SJSA1 (cell line): ENCODE results near the gene CDHR4. TPM values are rescaled to one million over a fixed set of nuclear protein-coding genes. Genes with fewer than 3 reads are reported as not detected.
A peak's percentile ranks its signal among the peaks of the same experiment; 100 is the strongest.

Experiments used
- DNase-seq, 2 experiments: peaks; one replicate each; pipeline ENCODE4 v3.0.0-alpha.2; 2015 to 2020; ENCODE audit warnings: low spot score in 2 of 2, low read depth in 1 of 2
- H3K27ac ChIP-seq: fragments of 250-450 bp; sonication (Bioruptor Pico); 2 replicates; pipeline ENCODE4 v1.5.1; 2020; ENCODE audit warnings: mild to moderate bottlenecking, moderate library complexity
- H3K27me3 ChIP-seq: fragments of 250-450 bp; sonication (Bioruptor Pico); replicated peaks from 2 replicates; pipeline ENCODE4 v1.5.1; 2020; ENCODE audit warnings: mild to moderate bottlenecking, moderate library complexity
- H3K36me3 ChIP-seq: fragments of 250-450 bp; sonication (Bioruptor Pico); 2 replicates; pipeline ENCODE4 v1.5.1; 2020; ENCODE audit warnings: mild to moderate bottlenecking
- H3K4me1 ChIP-seq: fragments of 250-450 bp; sonication (Bioruptor Pico); replicated peaks from 2 replicates; pipeline ENCODE4 v1.6.1; 2021; ENCODE audit warnings: mild to moderate bottlenecking
- H3K4me3 ChIP-seq: fragments of 250-450 bp; sonication (Bioruptor Pico); 2 replicates; pipeline ENCODE4 v1.5.1; 2020; ENCODE audit warnings: mild to moderate bottlenecking
- H3K9me3 ChIP-seq: fragments of 250-450 bp; sonication (Bioruptor Pico); replicated peaks from 2 replicates; pipeline ENCODE4 v1.5.1; 2020; ENCODE audit warnings: mild to moderate bottlenecking
- total RNA-seq: library from RNA; depleted of rRNA; stranded (reverse); fragments of >200 nt; shearing (Covaris generic); gene quantifications from 2 replicates; pipeline ENCODE4 v1.2.3, GENCODE V29; 2014

The CDHR4 gene
- total RNA-seq, 1 experiment from 2014 or later, result not detected

DNA sequence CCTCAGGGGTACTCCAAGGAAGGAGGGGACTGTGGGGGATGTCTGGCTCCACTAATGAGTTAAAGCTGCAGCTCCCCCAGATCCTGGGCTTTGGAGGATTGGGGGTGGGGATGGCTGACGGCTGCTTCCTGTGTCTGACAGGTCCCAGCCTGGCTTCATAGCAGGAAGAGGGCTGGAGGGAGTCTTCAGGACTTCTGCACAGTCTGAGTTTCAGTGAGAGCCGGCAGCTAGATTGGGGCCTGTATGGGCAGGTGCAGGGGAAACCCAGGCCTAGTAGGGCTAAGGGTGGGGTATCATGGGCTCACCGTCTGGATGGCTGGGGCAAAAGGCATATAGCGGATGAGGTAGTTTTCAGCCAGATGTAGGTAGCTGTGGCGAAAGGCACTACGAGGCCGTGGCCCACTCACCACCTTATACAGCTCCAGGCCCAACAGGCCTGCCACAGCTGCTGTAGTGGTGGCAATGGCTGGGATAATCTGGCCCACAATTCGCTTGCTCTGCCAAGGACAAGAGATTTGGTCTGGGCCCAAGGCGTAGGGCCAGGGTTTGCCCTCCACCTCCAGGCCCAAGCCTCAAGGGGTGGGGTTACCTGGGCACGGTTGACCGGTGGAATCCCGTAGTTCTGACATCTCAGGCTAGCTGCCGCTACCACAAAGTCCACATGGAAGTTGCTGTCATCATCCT, 7.9 kb upstream of the CDHR4 start:
- no peak overlapping the region for H3K4me3 ChIP-seq
- no peak for DNase-seq
- H3K36me3 ChIP-seq, result peaks cover 3% of the 10 kb centered on the region; the same call in 1 of the 2 replicates
- H3K27me3 ChIP-seq, result no peaks in the 10 kb centered on the region
- peaks cover 9% of the 10 kb centered on the region for H3K4me1 ChIP-seq
- H3K9me3 ChIP-seq, result no peaks in the 10 kb centered on the region
- no peak overlapping the region for H3K27ac ChIP-seq

DNA sequence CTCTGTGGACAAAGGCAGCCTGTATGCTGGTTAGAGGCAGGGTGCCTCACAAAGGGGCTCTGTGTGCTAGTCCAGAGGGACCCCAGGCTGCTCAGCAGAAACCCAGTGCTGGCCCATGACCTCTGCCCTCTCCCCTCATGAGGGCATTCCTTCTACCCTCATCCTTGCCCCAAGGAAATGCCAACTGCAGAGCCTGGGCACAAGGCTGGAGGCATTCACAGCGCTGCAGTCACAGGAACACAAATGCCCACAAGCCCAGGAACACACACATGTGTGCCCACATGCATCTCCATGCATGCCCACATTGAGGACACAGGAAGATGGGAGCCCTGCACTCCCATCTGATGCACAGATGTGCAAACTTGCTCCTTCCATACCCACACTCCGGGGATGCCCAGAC, 7.2 kb upstream of the CDHR4 start:
- no peak for DNase-seq
- peaks cover 13% of the 10 kb centered on the region for H3K4me1 ChIP-seq

DNA sequence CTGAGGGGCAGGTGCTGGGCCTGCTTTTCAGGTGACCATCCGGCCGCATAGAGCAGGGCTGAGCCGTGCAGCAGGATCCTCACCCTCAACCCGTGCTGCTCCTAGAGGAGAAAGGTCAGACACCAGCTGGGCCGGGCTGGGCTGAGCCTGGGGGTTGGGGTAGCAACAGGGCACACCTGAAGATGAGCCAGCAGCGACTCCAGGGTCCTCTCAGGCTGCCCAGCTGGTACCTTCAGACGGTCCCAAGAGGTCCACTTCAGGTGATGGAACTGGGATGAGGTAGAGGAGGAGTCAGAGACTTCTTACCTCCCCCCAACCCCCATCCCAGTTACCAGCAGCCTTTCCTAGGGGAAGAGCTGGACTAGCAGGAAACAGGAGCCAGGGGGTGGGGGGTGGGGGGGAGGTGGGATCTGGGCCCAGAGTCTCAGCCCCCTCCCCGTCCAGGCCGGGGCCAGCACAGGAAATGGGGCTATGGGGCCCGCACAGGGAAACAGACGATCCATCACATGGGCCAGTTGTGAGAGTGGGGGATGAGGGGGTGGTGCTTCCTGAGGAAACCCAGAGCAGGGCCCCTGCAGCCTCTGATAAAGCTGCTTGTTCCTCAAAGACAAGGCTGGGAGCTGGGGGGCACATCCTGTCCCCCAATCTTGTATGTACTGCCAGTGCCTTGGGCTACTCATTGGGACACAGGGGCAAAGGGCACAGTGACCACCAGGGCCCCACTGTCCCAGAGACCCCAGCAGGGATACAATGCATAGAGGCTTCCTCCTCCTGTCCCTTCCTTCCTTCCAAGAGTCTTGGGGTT, 6.4 kb upstream of the CDHR4 start:
- peaks cover 13% of the 10 kb centered on the region for H3K4me1 ChIP-seq
- H3K27me3 ChIP-seq, result no peaks in the 10 kb centered on the region
- H3K4me3 ChIP-seq, result no peak overlapping the region
- H3K9me3 ChIP-seq, result no peaks in the 10 kb centered on the region
- no peak overlapping the region for H3K27ac ChIP-seq
- no peak for DNase-seq
- peaks cover 3% of the 10 kb centered on the region; the same call in 1 of the 2 replicates for H3K36me3 ChIP-seq

More for the DNA sequence above, 7.2 kb upstream of the CDHR4 start:
- Histone ChIP-seq H3K9me3 (no peaks in the 10 kb centered on the region), H3K27me3 (no peaks in the 10 kb centered on the region), H3K36me3 (peaks cover 3% of the 10 kb centered on the region; the same call in 1 of the 2 replicates), H3K4me3 (no peak overlapping the region), H3K27ac (no peak overlapping the region)

DNA sequence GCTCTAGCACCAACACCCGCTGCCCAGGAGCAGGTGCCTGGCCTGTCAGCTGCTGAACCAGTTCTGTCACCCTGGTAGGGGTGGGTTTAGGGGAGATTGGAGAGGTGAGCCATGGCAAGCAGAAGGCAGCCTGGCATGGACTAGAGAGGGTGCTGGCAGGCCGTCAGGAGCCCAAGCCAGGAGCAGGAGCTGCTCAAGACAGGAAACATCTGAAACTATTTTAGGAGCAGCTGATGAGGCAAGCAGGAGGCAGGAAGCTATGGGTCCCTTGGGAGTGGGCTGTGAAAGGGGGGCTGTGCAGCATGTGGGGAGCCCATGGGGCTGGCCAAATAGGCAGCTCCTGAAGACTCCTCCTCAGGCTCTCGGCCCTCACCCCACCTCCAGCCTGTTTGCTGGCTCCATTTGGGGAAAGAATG, 5.7 kb upstream of the CDHR4 start:
- no peaks in the 10 kb centered on the region for H3K27me3 ChIP-seq
- H3K9me3 ChIP-seq, result no peaks in the 10 kb centered on the region
- H3K4me1 ChIP-seq, result peaks cover 13% of the 10 kb centered on the region
- peaks cover 3% of the 10 kb centered on the region; the same call in 1 of the 2 replicates for H3K36me3 ChIP-seq
- no peak overlapping the region for H3K4me3 ChIP-seq
- H3K27ac ChIP-seq, result no peak overlapping the region
- no peak for DNase-seq

DNA sequence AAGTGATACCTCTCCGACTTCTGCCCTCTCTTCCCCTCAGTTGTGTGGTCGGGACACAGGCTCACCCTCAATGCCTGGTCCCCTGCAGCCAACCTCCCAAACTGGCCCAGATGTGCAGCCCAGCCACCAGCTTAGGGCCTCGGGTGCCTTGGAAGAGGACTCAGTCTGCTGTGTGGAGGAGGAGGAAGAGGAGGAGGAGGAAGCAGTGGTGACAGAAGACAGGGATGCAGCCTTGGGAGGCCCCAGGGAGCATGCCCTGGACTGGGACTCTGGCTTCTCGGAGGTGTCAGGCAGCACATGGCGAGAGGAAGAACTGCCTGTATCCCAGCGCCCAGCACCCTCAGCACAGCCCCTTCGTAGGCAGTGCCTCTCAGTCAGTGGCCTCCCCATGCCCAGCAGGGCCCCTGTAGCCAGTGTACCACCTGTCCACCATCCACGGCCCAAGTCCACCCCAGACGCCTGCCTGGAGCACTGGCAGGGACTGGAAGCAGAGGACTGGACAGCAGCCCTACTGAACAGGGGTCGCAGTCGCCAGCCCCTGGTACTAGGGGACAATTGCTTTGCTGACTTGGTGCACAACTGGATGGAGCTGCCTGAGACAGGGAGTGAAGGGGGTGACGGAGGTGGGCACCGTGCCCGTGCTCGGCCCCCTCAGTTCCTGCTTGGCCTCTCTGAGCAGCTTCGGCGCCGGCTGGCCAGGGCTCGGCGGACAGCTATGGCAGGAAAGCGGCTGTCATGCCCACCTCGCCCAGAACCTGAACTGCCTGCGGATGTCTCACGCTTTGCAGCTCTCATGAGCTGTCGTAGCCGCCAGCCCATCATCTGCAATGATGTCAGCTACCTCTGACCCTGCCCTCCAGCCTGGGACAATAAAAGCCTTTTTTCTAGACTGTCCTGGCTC, 4.7 kb upstream of the CDHR4 start:
- Histone ChIP-seq H3K36me3 (peaks cover 3% of the 10 kb centered on the region; the same call in 1 of the 2 replicates), H3K27me3 (no peaks in the 10 kb centered on the region), H3K4me1 (peaks cover 20% of the 10 kb centered on the region), H3K9me3 (no peaks in the 10 kb centered on the region), H3K4me3 (peak overlapping the region; percentile 80; the same call in 1 of the 2 replicates), H3K27ac (no peak overlapping the region)
- DNase-seq, result no peak

DNA sequence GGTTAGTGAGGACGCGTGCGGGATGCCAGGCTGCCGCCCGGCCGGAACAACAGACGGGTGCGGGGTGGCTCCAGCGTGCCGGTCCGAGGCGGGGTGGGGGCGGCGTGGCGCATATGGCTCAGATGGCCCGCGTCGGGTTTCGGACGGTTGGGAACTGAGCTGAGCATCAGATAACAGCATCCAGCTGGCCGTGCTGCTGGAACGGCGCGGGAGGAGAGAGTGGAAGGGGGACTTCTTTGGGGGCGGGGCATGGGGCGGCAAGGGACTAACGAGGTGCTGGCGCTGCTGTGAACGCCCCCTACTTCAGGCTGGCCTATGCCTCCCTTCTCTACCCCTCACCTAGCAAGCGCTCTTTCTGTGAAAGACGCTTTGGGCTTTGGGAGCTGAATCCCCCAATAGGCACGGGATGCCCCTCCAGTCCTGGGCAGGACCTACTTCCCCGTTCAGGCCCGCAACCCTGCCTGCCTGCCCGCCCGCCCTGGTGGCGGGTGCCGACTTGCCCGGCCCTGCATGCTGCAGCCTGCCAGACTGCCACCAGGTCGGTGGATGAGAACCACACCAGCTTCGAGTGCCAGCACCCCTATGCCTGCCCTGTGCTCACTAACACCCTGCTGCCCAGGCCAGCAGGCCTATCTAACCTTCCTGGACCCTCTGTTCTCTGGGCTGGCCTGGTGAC, 3.9 kb upstream of the CDHR4 start:
- Histone ChIP-seq H3K27me3 (no peaks in the 10 kb centered on the region), H3K27ac (no peak overlapping the region), H3K36me3 (peaks cover 3% of the 10 kb centered on the region; the same call in 1 of the 2 replicates), H3K4me3 (peak overlapping the region; percentile 80), H3K4me1 (peaks cover 21% of the 10 kb centered on the region), H3K9me3 (no peaks in the 10 kb centered on the region)
- DNase-seq, result peak in 1 of 2 experiments; percentile 22

DNA sequence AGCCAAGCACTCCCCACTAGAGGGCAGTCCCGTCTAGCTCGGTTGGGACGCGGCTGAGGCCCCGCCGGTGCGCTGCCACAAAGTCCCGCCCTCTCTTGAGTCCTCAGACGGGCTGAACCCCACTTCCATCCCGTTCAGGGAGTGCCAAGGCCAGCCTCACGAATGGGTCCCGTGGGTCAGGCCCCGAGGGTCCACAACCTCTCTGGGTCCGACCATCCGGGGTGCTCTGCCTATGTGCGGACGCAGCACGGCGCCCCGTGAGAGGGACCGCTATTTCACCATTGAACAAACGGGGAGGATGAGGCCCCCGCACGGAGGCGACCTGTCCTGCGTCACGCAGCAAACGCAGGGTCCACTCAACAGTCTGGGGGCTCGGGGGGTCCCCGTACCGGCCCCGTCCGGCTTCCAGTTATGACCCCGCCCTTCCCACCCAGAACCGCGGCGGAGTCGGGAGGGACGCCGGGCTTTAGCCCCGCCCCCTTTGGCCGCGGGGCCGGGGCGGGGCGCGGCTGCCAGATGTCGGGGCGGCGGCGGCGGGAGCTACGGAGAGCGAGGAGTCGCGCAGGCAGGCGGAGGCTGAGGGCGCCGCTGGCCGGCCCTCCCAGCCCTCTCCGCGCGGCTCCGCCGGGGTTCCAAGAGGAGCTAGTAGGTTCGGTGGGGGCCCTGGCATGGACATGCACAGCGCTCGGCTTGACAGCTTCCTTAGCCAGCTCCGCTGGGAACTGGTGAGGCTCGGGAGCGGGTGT, 3.2 kb upstream of the CDHR4 start, which contains the start of gene INKA1:
TSS of gene INKA1 (plus strand) at position 543 of the 746 bp plus-strand sequence. CDS start at position 675, 132 bp downstream.
- H3K4me3 ChIP-seq, result peak within 1 kb of the TSS; percentile 80
- no peaks in the 10 kb centered on the region for H3K9me3 ChIP-seq
- H3K27ac ChIP-seq, result peak within 1 kb of the TSS; percentile 41; the same call in 1 of the 2 replicates
- peaks cover 3% of the 10 kb centered on the region; the same call in 1 of the 2 replicates for H3K36me3 ChIP-seq
- H3K27me3 ChIP-seq, result no peaks in the 10 kb centered on the region
- peak; percentile 80 to 82 for DNase-seq
- H3K4me1 ChIP-seq, result peaks cover 21% of the 10 kb centered on the region

DNA sequence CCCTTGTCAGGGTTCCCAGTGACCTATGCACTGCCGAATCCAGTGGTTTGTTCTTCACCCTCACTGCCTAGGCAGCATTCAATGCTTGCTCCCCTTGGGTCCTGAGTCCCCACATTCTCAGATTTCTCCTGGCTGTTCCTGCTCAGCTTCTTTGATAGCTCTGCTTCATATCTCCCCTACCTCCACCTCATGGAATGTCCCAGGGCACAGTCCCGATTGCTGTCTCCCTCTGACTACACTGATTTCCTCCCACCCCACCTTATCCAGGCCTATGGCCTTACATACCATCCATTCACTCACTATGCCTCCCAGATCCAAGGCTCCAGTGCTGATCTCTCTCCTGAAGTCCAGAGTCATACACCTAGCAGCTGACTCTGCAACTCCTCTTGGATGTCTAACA, 1.5 kb upstream of the CDHR4 start:
- no peaks in the 10 kb centered on the region for H3K9me3 ChIP-seq
- H3K4me1 ChIP-seq, result peaks cover 21% of the 10 kb centered on the region
- H3K27me3 ChIP-seq, result no peaks in the 10 kb centered on the region
- H3K4me3 ChIP-seq, result no peak overlapping the region
- H3K27ac ChIP-seq, result no peak overlapping the region
- peaks cover 3% of the 10 kb centered on the region; the same call in 1 of the 2 replicates for H3K36me3 ChIP-seq
- DNase-seq, result no peak

DNA sequence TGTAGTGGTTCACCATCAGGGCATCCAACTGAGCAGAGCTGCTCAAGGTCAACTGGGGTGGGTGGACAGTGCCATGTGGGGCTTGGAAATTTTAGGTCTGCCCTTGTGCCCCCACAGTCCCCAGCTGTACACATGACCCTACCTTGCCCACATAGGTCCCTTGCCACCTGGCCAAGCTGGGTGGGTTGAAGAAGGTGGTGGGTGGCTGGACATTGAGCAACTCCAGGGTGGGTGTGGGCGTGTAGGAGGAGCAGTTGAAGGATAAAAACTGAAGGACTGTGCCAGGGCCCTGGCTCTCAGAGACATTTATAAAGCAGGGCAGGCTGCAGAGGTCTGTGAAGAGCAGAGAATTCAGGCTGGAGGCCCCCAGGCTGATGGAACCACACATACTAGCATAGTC, 568 bp downstream of the CDHR4 start:
- peaks cover 20% of the 10 kb centered on the region for H3K4me1 ChIP-seq
- H3K27me3 ChIP-seq, result no peaks in the 10 kb centered on the region
- no peaks in the 10 kb centered on the region for H3K9me3 ChIP-seq
- no peak for DNase-seq
- no peak overlapping the region for H3K27ac ChIP-seq
- peaks cover 3% of the 10 kb centered on the region; the same call in 1 of the 2 replicates for H3K36me3 ChIP-seq
- H3K4me3 ChIP-seq, result no peak overlapping the region

DNA sequence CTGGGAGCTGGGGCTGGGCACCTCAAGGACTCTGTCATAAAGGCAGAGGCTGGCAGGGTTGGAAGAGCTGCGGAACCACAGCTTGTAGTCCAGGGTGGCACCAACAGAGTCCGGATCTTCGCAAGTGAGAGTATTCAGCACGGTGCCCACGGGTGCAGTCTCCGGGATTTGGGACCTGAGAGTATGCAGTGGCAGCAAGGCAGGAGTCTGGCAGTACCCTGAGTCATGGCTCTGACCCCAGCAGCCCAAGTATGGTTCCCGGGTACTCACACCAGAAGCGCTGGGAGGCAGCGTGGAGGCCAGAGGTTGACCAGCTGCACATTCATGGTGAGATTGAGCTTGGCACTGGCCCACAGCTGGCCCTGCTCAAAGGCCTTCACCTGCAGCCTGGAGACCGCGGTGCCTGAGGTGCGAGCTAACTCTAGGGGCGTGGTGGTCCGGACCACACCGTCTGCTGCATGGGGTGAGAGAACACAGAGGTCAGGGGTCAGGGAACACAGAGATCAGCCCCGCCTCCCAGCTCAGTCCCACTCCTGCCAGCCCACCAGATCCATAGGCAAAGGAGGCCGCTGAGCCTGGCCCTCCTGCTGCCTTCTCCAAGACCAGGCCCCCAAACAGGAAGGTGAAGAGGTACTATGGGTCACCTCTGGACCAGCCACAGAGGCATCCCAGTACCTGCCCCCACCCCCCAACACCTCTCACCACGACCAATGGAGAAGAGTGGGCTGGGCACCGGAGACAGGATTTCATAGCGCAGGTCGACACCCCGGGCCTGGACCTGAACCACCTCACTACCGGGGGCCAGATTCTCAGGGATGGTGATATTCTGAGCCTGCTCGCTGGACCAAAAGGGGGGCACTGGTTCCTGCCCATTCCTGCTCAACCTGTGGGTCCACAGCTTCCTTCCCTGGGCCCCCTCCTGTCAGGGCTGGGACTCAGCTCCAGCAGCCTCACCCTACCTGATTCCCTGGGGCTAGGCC, 4.5 kb downstream of the CDHR4 start:
- H3K4me1 ChIP-seq, result peaks cover 8% of the 10 kb centered on the region
- H3K9me3 ChIP-seq, result no peaks in the 10 kb centered on the region
- no peaks in the 10 kb centered on the region for H3K36me3 ChIP-seq
- DNase-seq, result no peak
- no peak overlapping the region for H3K27ac ChIP-seq
- no peak overlapping the region for H3K4me3 ChIP-seq
- no peaks in the 10 kb centered on the region for H3K27me3 ChIP-seq

DNA sequence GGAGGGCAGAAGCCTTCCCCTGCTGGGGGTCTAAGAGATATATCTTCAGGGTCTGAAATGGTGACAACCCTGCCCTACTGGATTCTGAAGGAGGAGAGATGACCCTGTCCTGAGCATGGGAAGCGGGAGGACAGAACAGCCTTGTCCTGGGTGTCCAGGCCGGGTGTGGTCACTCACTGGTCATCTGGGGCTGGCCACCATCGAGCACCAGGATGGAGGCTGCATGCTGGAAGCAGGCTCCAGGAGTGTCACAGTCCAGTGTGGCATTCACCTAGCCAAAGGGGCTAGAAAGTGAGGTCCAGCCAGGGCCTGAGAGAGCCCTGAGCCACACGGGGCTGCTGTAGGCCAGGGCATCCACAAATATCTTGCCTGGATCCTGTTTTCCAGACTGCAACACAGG, 5.2 kb downstream of the CDHR4 start:
- H3K27me3 ChIP-seq, result no peaks in the 10 kb centered on the region
- no peak for DNase-seq
- H3K27ac ChIP-seq, result no peak overlapping the region
- peaks cover 2% of the 10 kb centered on the region for H3K4me1 ChIP-seq
- H3K9me3 ChIP-seq, result no peaks in the 10 kb centered on the region
- H3K4me3 ChIP-seq, result no peak overlapping the region
- no peaks in the 10 kb centered on the region for H3K36me3 ChIP-seq
